ENCODE measurements around the gene GNAZ. TPM values are rescaled to one million over a fixed set of nuclear protein-coding genes. Genes with fewer than 3 reads are reported as not detected.
"Not testable (repeated sequence)": the region's sequence is repeated elsewhere in the genome, so short reads cannot be mapped to it uniquely, and the experiment has no call there.

Gene GNAZ
- total and polyA plus RNA-seq, 3 donors from 2014 or later = 13.7 to 20.2 (median 15.1) TPM

DNA sequence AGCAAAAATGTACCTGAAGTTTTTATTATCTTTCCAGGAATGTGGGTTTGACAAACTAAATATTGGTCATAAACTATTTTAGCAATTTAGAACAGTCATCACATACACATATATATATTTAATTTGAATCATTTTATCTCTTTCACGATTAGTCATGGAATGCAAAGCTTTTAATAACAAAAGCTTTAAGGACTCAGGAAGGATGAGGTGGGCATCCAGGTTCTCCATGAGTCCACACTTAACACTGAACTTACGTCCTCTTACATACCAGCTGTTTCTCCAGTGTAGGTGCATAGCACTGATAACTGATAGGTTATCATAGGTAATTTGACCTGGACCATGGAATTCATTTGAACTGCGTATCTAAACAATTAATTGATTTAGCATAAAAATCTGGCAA, 28.1 kb upstream of the GNAZ start:
- DNase-seq = no peak
- WGBS, 2 donors = 83 to 89% methylated on average over 3 of the region's 3 CpGs
- no peaks in the 10 kb centered on the region for H3K36me3 ChIP-seq (ENCODE audit: low read depth, missing control alignments)
- H3K4me1 ChIP-seq = no peaks in the 10 kb centered on the region
- TF ChIP-seq, protein P1, sequence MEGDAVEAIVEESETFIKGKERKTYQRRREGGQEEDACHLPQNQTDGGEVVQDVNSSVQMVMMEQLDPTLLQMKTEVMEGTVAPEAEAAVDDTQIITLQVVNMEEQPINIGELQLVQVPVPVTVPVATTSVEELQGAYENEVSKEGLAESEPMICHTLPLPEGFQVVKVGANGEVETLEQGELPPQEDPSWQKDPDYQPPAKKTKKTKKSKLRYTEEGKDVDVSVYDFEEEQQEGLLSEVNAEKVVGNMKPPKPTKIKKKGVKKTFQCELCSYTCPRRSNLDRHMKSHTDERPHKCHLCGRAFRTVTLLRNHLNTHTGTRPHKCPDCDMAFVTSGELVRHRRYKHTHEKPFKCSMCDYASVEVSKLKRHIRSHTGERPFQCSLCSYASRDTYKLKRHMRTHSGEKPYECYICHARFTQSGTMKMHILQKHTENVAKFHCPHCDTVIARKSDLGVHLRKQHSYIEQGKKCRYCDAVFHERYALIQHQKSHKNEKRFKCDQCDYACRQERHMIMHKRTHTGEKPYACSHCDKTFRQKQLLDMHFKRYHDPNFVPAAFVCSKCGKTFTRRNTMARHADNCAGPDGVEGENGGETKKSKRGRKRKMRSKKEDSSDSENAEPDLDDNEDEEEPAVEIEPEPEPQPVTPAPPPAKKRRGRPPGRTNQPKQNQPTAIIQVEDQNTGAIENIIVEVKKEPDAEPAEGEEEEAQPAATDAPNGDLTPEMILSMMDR (IDR thresholded peaks at IDR 0.05) = no peak
- TF ChIP-seq POLR2A (IDR thresholded peaks at IDR 0.05) = no peak
- intact Hi-C loops (cut with DNase I; ENCODE audit: low total_unique reads) = no loop called here
- H3K9me3 ChIP-seq = no peaks in the 10 kb centered on the region
- no peaks in the 10 kb centered on the region for H3K27me3 ChIP-seq
- no peak overlapping the region for H3K4me3 ChIP-seq
- no peak overlapping the region for H3K27ac ChIP-seq

DNA sequence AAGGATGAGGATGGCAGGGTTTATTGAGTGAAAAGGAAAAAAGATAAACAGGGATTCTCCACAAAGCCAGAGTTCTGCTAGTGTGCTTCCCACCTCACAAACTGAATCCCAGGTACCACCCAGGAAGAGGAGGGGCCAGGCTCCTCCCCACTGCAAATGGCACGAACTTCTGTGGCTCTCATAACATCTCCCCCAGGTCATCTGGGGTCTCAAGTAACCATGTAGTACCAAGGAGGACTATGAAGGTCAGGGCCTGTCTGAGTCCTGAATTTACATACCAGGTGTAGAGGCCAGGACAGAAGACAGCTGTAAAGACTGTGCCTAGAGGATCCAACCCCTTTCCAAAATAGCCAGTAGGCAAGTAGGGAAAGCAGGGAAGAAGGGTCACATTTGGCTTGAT, 25.7 kb upstream of the GNAZ start:
- DNase-seq = no peak
- Histone ChIP-seq H3K36me3 (ENCODE audit: low read depth, missing control alignments) (no peaks in the 10 kb centered on the region), H3K27me3 (no peaks in the 10 kb centered on the region), H3K9me3 (no peaks in the 10 kb centered on the region), H3K27ac (no peak overlapping the region), H3K4me3 (no peak overlapping the region), H3K4me1 (no peaks in the 10 kb centered on the region)
- TF ChIP-seq, protein P1 (IDR thresholded peaks at IDR 0.05) = no peak
- no peak for TF ChIP-seq POLR2A (IDR thresholded peaks at IDR 0.05)
- intact Hi-C loops (cut with DNase I; ENCODE audit: low total_unique reads) = no loop called here
- WGBS, 2 donors = 33 to 56% methylated on average over 1 of the region's 1 CpG

DNA sequence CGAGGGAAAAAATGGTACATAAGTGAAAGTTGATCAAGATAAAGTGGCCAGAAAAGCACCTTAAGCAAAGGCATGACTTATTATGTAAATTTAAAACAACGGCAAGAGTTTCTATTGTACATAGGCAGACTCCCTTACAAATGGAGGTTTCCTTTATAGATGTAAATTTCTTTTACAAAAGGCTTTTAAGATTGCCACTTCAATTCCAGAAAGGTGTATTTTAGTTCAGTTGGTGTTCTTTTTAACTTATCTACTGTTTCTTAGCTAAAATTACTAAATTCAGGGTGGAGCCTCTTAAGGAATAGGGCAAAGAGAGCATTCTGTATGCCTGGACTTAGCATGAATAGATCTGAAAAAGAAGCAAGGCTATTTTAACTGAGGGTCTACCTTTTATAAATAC, 24.9 kb upstream of the GNAZ start:
- no peak overlapping the region for H3K4me3 ChIP-seq
- H3K9me3 ChIP-seq = no peaks in the 10 kb centered on the region
- no peaks in the 10 kb centered on the region for H3K36me3 ChIP-seq (ENCODE audit: low read depth, missing control alignments)
- WGBS, 2 donors = 46 to 63% methylated on average over 2 of the region's 2 CpGs
- no peaks in the 10 kb centered on the region for H3K4me1 ChIP-seq
- no peaks in the 10 kb centered on the region for H3K27me3 ChIP-seq
- DNase-seq = no peak
- TF ChIP-seq POLR2A (IDR thresholded peaks at IDR 0.05) = no peak
- TF ChIP-seq, protein P1 (IDR thresholded peaks at IDR 0.05) = no peak
- intact Hi-C loops (cut with DNase I; ENCODE audit: low total_unique reads) = no loop called here
- no peak overlapping the region for H3K27ac ChIP-seq

DNA sequence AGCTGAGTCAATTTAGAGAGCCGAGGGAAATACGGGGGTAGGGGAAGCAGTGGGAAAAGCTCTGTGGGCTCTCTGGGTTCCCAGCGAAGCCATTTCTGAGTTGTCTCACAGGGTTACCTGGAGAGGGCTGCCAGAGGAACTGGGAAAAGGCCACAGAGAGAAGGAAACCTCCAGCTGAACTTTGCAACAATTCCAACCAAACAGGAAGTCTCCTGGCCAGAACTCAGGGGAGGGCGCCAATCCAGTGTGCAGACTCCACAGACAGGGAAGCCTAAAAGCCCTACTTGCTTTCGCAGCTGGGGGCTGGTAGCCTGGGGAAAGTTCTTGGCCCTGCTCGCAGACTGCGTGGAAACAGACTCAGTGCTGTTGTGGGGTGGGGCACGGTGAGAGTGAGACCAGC, 23.1 kb upstream of the GNAZ start:
- WGBS, 2 donors = 90 to 93% methylated on average over 7 to 8 of the region's 8 CpGs
- no peaks in the 10 kb centered on the region for H3K27me3 ChIP-seq
- H3K4me1 ChIP-seq = no peaks in the 10 kb centered on the region
- TF ChIP-seq, protein P1 (IDR thresholded peaks at IDR 0.05) = no peak
- TF ChIP-seq POLR2A (IDR thresholded peaks at IDR 0.05) = no peak
- intact Hi-C loops (cut with DNase I; ENCODE audit: low total_unique reads) = no loop called here
- H3K27ac ChIP-seq = no peak overlapping the region
- H3K36me3 ChIP-seq (ENCODE audit: low read depth, missing control alignments) = no peaks in the 10 kb centered on the region
- no peaks in the 10 kb centered on the region for H3K9me3 ChIP-seq
- DNase-seq = no peak
- no peak overlapping the region for H3K4me3 ChIP-seq

DNA sequence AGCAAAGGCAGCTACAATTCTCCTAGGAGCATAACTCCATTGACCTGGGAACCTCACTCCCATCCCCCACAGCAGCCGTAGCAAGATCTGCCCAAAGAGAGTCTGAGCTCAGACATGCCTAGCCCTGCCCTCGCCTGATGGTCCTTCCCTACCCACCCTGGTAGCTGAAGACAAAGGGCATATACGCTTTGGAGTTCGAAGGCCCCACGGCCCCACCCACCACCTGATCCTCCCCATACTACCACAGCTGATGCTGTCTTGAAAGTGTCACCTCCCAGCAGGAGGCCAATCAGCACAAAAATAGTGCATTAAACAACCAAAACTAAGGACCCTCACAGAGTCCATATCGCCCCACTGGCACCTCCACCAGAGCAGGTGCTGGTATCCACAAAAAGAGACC, 22.6 kb upstream of the GNAZ start:
- H3K4me3 ChIP-seq = no peak overlapping the region
- TF ChIP-seq POLR2A (IDR thresholded peaks at IDR 0.05) = no peak
- TF ChIP-seq, protein P1 (IDR thresholded peaks at IDR 0.05) = no peak
- WGBS, 2 donors = 94 to 100% methylated on average over 6 of the region's 6 CpGs
- DNase-seq = no peak
- H3K9me3 ChIP-seq = no peaks in the 10 kb centered on the region
- no peaks in the 10 kb centered on the region for H3K36me3 ChIP-seq (ENCODE audit: low read depth, missing control alignments)
- no peaks in the 10 kb centered on the region for H3K4me1 ChIP-seq
- no peak overlapping the region for H3K27ac ChIP-seq
- no peaks in the 10 kb centered on the region for H3K27me3 ChIP-seq
- intact Hi-C loops (cut with DNase I; ENCODE audit: low total_unique reads) = no loop called here

- not testable (repeated sequence) for H3K9me3 ChIP-seq; H3K27me3 ChIP-seq; H3K36me3 ChIP-seq (ENCODE audit: low read depth, missing control alignments); DNase-seq; H3K27ac ChIP-seq; H3K4me1 ChIP-seq; H3K4me3 ChIP-seq
- intact Hi-C loops (cut with DNase I; ENCODE audit: low total_unique reads) = loop anchor here (10.0 kb wide), 1 partner anchor 46 kb away; no protein-coding TSS in a partner anchor
- 86 to 87% methylated on average over 1 of the region's 1 CpG for WGBS, 2 donors
Observed at GRCh38 chr22:23050546-23050945, 19.8 kb upstream of the GNAZ start.

All from testis (tissue), 3 donors.